Loucy (cell line): ENCODE data around the gene GIMAP1.

Experiments used
- EZH2phosphoT487 ChIP-seq: fragments of 200-600 bp; IDR thresholded peaks from 2 replicates; pipeline ENCODE4 v1.6.1; 2018; ENCODE audit warnings: antibody characterized with exemption, mild to moderate bottlenecking, moderate library complexity, borderline replicate concordance
- TF ChIP-seq, protein P1 (sequence below): fragments of 200-600 bp; sonication (generic); conservative IDR thresholded peaks from 2 replicates; pipeline ENCODE4 v1.5.1; 2014; ENCODE audit warnings: mild to moderate bottlenecking, antibody characterized with exemption, low read length

DNA sequence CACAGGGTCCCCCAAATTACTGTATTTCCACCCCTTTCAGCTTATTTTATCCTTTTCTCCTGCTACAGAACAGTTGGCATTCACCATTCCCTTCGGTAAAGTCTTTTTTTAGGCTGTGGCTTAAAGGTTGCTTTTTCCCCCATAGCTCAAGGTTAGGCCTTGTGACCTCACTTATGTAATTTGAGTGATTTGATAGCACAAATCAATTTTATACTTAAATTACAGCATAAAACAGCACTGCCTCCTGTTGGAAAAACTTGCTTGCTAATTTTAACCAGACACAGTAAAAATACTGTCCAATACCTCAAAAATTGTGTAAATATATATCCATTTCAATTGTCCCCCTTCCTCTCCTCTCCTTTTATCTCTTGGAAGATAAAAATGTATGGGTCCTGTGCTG is 7.1 kb downstream of the GIMAP1 start:
- TF ChIP-seq, protein P1, sequence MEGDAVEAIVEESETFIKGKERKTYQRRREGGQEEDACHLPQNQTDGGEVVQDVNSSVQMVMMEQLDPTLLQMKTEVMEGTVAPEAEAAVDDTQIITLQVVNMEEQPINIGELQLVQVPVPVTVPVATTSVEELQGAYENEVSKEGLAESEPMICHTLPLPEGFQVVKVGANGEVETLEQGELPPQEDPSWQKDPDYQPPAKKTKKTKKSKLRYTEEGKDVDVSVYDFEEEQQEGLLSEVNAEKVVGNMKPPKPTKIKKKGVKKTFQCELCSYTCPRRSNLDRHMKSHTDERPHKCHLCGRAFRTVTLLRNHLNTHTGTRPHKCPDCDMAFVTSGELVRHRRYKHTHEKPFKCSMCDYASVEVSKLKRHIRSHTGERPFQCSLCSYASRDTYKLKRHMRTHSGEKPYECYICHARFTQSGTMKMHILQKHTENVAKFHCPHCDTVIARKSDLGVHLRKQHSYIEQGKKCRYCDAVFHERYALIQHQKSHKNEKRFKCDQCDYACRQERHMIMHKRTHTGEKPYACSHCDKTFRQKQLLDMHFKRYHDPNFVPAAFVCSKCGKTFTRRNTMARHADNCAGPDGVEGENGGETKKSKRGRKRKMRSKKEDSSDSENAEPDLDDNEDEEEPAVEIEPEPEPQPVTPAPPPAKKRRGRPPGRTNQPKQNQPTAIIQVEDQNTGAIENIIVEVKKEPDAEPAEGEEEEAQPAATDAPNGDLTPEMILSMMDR = peak; percentile 48
- TF ChIP-seq EZH2phosphoT487 = no peak
